Caki2 (cell line): ENCODE results near the gene ABI3. TPM values are rescaled to one million over a fixed set of nuclear protein-coding genes. Genes with fewer than 3 reads are reported as not detected.
"Not testable (repeated sequence)": the region's sequence is repeated elsewhere in the genome, so short reads cannot be mapped to it uniquely, and the experiment has no call there.

Experiments
- DNase-seq: peaks from one replicate; pipeline ENCODE4 v3.0.0-alpha.2; 2015; ENCODE audit warnings: low read depth
- in situ Hi-C: cut with HindIII; loops from 2 replicates; pipeline ENCODE4 v1.10.0; 2016; ENCODE audit warnings: low sequenced_read_pairs, low pct_unique_long_range_greater_than_20kb, mixed read lengths
- total RNA-seq: library from RNA; depleted of rRNA; stranded (reverse); fragments of >200 nt; shearing (Covaris generic); gene quantifications from 2 replicates; pipeline ENCODE4 v1.2.3, GENCODE V29; 2014; ENCODE audit warnings: low replicate concordance

Gene ABI3
- total RNA-seq, 1 experiment from 2014 or later, result 0.37 TPM

GRCh38 chr17:49239963-49240362 is 29.5 kb downstream of the ABI3 start:
- in situ Hi-C loops, result no loop called here
- no peak for DNase-seq

- no peak for DNase-seq
- in situ Hi-C loops, result no loop called here
These were observed 30.1 kb downstream of the ABI3 start for GRCh38 chr17:49240619-49241018.

- no peak for DNase-seq
- in situ Hi-C loops, result no loop called here
These were observed 30.5 kb downstream of the ABI3 start for GRCh38 chr17:49241040-49241439.

GRCh38 chr17:49241692-49242397 is 31.3 kb downstream of the ABI3 start:
- DNase-seq, result no peak
- in situ Hi-C loops, result no loop called here

GRCh38 chr17:49242813-49243212 is 32.3 kb downstream of the ABI3 start:
- in situ Hi-C loops, result no loop called here

GRCh38 chr17:49244839-49245238 is 34.3 kb downstream of the ABI3 start:
- in situ Hi-C loops, result no loop called here
- DNase-seq, result no peak

More at GRCh38 chr17:49242813-49243212, 32.3 kb downstream of the ABI3 start:
- no peak for DNase-seq

- DNase-seq, result no peak
- in situ Hi-C loops, result no loop called here
These were observed 37.4 kb downstream of the ABI3 start for GRCh38 chr17:49247944-49248343.

- in situ Hi-C loops, result no loop called here
- DNase-seq, result peak; percentile 64
These were observed 38.8 kb downstream of the ABI3 start for GRCh38 chr17:49249292-49249794.

GRCh38 chr17:49249890-49250522 is 39.5 kb downstream of the ABI3 start:
- in situ Hi-C loops, result no loop called here
- no peak for DNase-seq

- DNase-seq, result peak; percentile 43
- in situ Hi-C loops, result no loop called here
These were observed 41.7 kb downstream of the ABI3 start for GRCh38 chr17:49252148-49252695.

- no peak for DNase-seq
- in situ Hi-C loops, result no loop called here
These were observed 43.6 kb downstream of the ABI3 start for GRCh38 chr17:49254066-49254465.

- in situ Hi-C loops, result no loop called here
- DNase-seq, result no peak
These were observed 44.6 kb downstream of the ABI3 start for GRCh38 chr17:49255125-49255524.

- in situ Hi-C loops, result no loop called here
- no peak for DNase-seq
These were observed 47.9 kb downstream of the ABI3 start for GRCh38 chr17:49258394-49258793.

GRCh38 chr17:49259663-49260010 is 49.1 kb downstream of the ABI3 start:
- in situ Hi-C loops, result no loop called here
- no peak for DNase-seq

GRCh38 chr17:49260011-49260816 is 49.7 kb downstream of the ABI3 start:
- in situ Hi-C loops, result no loop called here

GRCh38 chr17:49260817-49261291 is 50.3 kb downstream of the ABI3 start:
- no peak for DNase-seq
- in situ Hi-C loops, result no loop called here

More at GRCh38 chr17:49260011-49260816, 49.7 kb downstream of the ABI3 start:
- peak; percentile 69 for DNase-seq

- in situ Hi-C loops, result not testable (repeated sequence)
These were observed 51.0 kb downstream of the ABI3 start for GRCh38 chr17:49261540-49261939.

GRCh38 chr17:49266233-49266632 is 55.7 kb downstream of the ABI3 start:
- in situ Hi-C loops, result no loop called here
- no peak for DNase-seq

More at GRCh38 chr17:49261540-49261939, 51.0 kb downstream of the ABI3 start:
- DNase-seq, result not testable (repeated sequence)
